ENCODE measurements around the gene C2CD4A. TPM values are rescaled to one million over a fixed set of nuclear protein-coding genes. Genes with fewer than 3 reads are reported as not detected.
A peak's percentile ranks its signal among the peaks of the same experiment; 100 is the strongest.

C2CD4A gene
- polyA plus RNA-seq, 1 of the 3 experiments (the other 2 are of a cell fraction): not detected

GRCh38 chr15:62106096-62106495, 39.3 kb downstream of the C2CD4A start (continued):
- no peak for TF ChIP-seq REST (IDR thresholded peaks at IDR 0.05; ENCODE audit: low read depth, low read length)
- TF ChIP-seq POLR2AphosphoS5 (IDR thresholded peaks at IDR 0.05; ENCODE audit: low read depth, low read length): no peak
- no peak for TF ChIP-seq FOSL2 (IDR thresholded peaks at IDR 0.05; ENCODE audit: borderline replicate concordance, low read depth)
- no peak for TF ChIP-seq GABPA (IDR thresholded peaks at IDR 0.05; ENCODE audit: low read depth)
- TF ChIP-seq SMC3 (IDR thresholded peaks at IDR 0.05; ENCODE audit: low read depth, low read length): no peak
- no peak for TF ChIP-seq NFIC (IDR thresholded peaks at IDR 0.05; ENCODE audit: borderline replicate concordance)
- TF ChIP-seq FOXM1 (IDR thresholded peaks at IDR 0.05; ENCODE audit: low read depth): no peak

GRCh38 chr15:62107571-62108121, 40.9 kb downstream of the C2CD4A start:
- ChIA-PET CTCF (interaction anchor here (1.6 to 5.3 kb wide), 3 partner anchors 9 to 47 kb away, joined by 6 to 24 read pairs (median 9); partner anchors contain the start of gene VPS13C), POLR2A (no interaction called here)
- Histone ChIP-seq H3K4me2 (no peak overlapping the region), H2AFZ (ENCODE audit: low read depth) (0 out of 2 replicates have a peak overlapping the region, but pooled peaks have one; percentile 20), H3K9ac (no peak overlapping the region), H3K4me1 (ENCODE audit: control insufficient read depth in 1 of 2, insufficient read depth in 2 of 2, low read depth in 1 of 2, low read length in 1 of 2) (peaks cover 16 to 31% of the 10 kb centered on the region in 2 experiments), H3K9me3 (no peaks in the 10 kb centered on the region), H3K9me2 (no peaks in the 10 kb centered on the region), H3K4me3 (ENCODE audit: low read depth in 2 of 2, low read length in 1 of 2) (no peak overlapping the region), H3K36me3 (replicated peaks in 1 of 2; ENCODE audit: control insufficient read depth in 1 of 2, insufficient read depth in 2 of 2, low read length in 1 of 2) (no peaks in the 10 kb centered on the region), H3K27ac (ENCODE audit: low read depth in 2 of 2, low read length in 1 of 2) (peak overlapping the region in 1 of 2 experiments; percentile 99; a peak in 2 of 4 replicates), H4K20me1 (ENCODE audit: insufficient read depth) (no peaks in the 10 kb centered on the region), H3F3A (replicated peaks; ENCODE audit: insufficient read depth) (peaks cover 20% of the 10 kb centered on the region), H3K79me2 (ENCODE audit: insufficient read depth) (no peaks in the 10 kb centered on the region), H3K27me3 (ENCODE audit: insufficient read depth) (no peaks in the 10 kb centered on the region)
- TF ChIP-seq USF1 (IDR thresholded peaks at IDR 0.05; ENCODE audit: borderline replicate concordance, low read depth) (no peak), JUND (IDR thresholded peaks at IDR 0.05) (no peak), USF2 (IDR thresholded peaks at IDR 0.05; ENCODE audit: borderline replicate concordance, low read depth, low read length) (no peak), FOXM1 (IDR thresholded peaks at IDR 0.05; ENCODE audit: low read depth) (no peak), NRF1 (IDR thresholded peaks at IDR 0.05; ENCODE audit: low read depth, low read length) (no peak), PBX3 (IDR thresholded peaks at IDR 0.05) (no peak), POLR2AphosphoS5 (IDR thresholded peaks at IDR 0.05; ENCODE audit: low read depth, low read length) (no peak), TCF12 (IDR thresholded peaks at IDR 0.05) (no peak), EZH2phosphoT487 (IDR thresholded peaks at IDR 0.05; ENCODE audit: borderline replicate concordance, low read depth) (no peak), TAF1 (IDR thresholded peaks at IDR 0.05; ENCODE audit: borderline replicate concordance, low read depth, low read length) (no peak), FOXJ3 (CRISPR knock-in tag; IDR thresholded peaks at IDR 0.05) (no peak), NFIC (IDR thresholded peaks at IDR 0.05; ENCODE audit: borderline replicate concordance) (no peak), TEAD4 (IDR thresholded peaks at IDR 0.05; ENCODE audit: borderline replicate concordance, insufficient read depth) (no peak), ELF1 (IDR thresholded peaks at IDR 0.05) (no peak), ZBTB33 (IDR thresholded peaks at IDR 0.05; ENCODE audit: borderline replicate concordance, low read depth) (no peak), SIN3A (IDR thresholded peaks at IDR 0.05; ENCODE audit: borderline replicate concordance, low read depth, low read length) (no peak)
- WGBS (ENCODE audit: low lambda C conversion rate): 77% methylated on average over 2 of the region's 2 CpGs
- no peak for DNase-seq

Data from SK-N-SH (cell line).